Prostate gland (tissue), 2 donors: Measurements from ENCODE around the gene GCH1.

Experiments
- CTCF ChIP-seq, 4 experiments: fragments of 200-600 bp in 2 of 4; fragments of 450-650 bp in 2 of 4; sonication (generic) in 2 of 4; IDR thresholded peaks; 1 replicate in 3 of 4; 2 replicates in 1 of 4; pipeline ENCODE4 v1.5.1; 2016 to 2019; ENCODE audit warnings: antibody characterized with exemption in 4 of 4, mild to moderate bottlenecking in 2 of 4, moderate library complexity in 2 of 4
- POLR2A ChIP-seq: fragments of 450-650 bp; IDR thresholded peaks from one replicate; pipeline ENCODE4 v1.6.1; 2016; ENCODE audit warnings: antibody characterized with exemption, mild to moderate bottlenecking

- no peak for TF ChIP-seq CTCF (IDR thresholded peaks at IDR 0.05)
- TF ChIP-seq POLR2A = no peak
These were observed 42.2 kb upstream of the GCH1 start for GRCh38 chr14:54944737-54945391.
